Measurements from ENCODE around the gene SRGAP3.

SRGAP3 gene

GRCh38 chr3:9253327-9253726 is 3.9 kb upstream of the SRGAP3 start:
- no peak for TF ChIP-seq ZFX (IDR thresholded peaks at IDR 0.05)
- TF ChIP-seq, protein P1, sequence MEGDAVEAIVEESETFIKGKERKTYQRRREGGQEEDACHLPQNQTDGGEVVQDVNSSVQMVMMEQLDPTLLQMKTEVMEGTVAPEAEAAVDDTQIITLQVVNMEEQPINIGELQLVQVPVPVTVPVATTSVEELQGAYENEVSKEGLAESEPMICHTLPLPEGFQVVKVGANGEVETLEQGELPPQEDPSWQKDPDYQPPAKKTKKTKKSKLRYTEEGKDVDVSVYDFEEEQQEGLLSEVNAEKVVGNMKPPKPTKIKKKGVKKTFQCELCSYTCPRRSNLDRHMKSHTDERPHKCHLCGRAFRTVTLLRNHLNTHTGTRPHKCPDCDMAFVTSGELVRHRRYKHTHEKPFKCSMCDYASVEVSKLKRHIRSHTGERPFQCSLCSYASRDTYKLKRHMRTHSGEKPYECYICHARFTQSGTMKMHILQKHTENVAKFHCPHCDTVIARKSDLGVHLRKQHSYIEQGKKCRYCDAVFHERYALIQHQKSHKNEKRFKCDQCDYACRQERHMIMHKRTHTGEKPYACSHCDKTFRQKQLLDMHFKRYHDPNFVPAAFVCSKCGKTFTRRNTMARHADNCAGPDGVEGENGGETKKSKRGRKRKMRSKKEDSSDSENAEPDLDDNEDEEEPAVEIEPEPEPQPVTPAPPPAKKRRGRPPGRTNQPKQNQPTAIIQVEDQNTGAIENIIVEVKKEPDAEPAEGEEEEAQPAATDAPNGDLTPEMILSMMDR (conservative IDR thresholded peaks at IDR 0.05), result no peak
- no peak overlapping the region for H3K27ac ChIP-seq

- TF ChIP-seq ZFX (IDR thresholded peaks at IDR 0.05), result no peak
- TF ChIP-seq, protein P1 (conservative IDR thresholded peaks at IDR 0.05), result no peak
Observed at GRCh38 chr3:9251055-9251786, 1.8 kb upstream of the SRGAP3 start.

DNA sequence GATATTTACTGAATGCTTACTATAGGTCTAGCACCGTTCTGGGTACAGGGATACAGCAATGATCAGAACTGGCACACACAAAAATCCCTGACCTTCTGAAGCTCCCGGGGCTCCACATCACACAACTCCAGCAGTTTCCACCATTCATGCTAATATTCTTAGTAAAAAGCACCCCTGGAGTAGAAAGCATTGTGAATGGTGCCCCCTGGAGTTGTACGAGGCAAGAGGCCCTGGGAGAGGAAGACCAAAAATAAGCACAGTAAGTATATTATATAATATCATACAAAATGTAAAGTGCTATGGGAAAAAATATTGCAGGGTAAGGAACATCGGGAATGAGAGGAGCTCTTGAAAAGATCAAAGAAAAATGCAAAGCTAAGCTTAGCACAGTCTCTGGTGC is 790 bp upstream of the SRGAP3 start:
- no peak for TF ChIP-seq ZFX (IDR thresholded peaks at IDR 0.05)
- TF ChIP-seq, protein P1 (conservative IDR thresholded peaks at IDR 0.05), result peak; percentile 20; the same call in 1 of the 2 replicates
- peak overlapping the region; percentile 59 for H3K27ac ChIP-seq

More at GRCh38 chr3:9251055-9251786, 1.8 kb upstream of the SRGAP3 start:
- no peak overlapping the region for H3K27ac ChIP-seq

- peak overlapping the region; percentile 59 for H3K27ac ChIP-seq
- no peak for TF ChIP-seq ZFX (IDR thresholded peaks at IDR 0.05)
- TF ChIP-seq, protein P1 (conservative IDR thresholded peaks at IDR 0.05), result no peak
Observed at GRCh38 chr3:9248522-9249271, 749 bp downstream of the SRGAP3 start.

- no peak overlapping the region for H3K27ac ChIP-seq
- TF ChIP-seq, protein P1 (conservative IDR thresholded peaks at IDR 0.05), result no peak
- TF ChIP-seq ZFX (IDR thresholded peaks at IDR 0.05), result no peak
Observed at GRCh38 chr3:9247941-9248521, 1.4 kb downstream of the SRGAP3 start.

- TF ChIP-seq, protein P1 (conservative IDR thresholded peaks at IDR 0.05), result no peak
- TF ChIP-seq ZFX (IDR thresholded peaks at IDR 0.05), result no peak
- no peak overlapping the region for H3K27ac ChIP-seq
Observed at GRCh38 chr3:9247361-9247940, 2.0 kb downstream of the SRGAP3 start.

Measured in C4-2B (cell line).